NB4 (cell line): ENCODE measurements around the gene PCDH15.

Source experiments
- MYC ChIP-seq: IDR thresholded peaks from 2 replicates; pipeline ENCODE4 v1.6.1; 2011; ENCODE audit warnings: low read depth, low read length
- POLR2A ChIP-seq: IDR thresholded peaks from 2 replicates; pipeline ENCODE4 v1.6.1; 2011; ENCODE audit warnings: mild to moderate bottlenecking; ENCODE audit not compliant: insufficient read length; ENCODE audit errors: extremely low read depth
- TF ChIP-seq, protein P1 (sequence below): IDR thresholded peaks from one replicate; pipeline ENCODE4 v1.5.1; 2012; ENCODE audit warnings: low read depth, low read length
- TF ChIP-seq, protein P2 (sequence below): IDR thresholded peaks from 2 replicates; pipeline ENCODE4 v1.6.1; 2011; ENCODE audit warnings: low read depth, low read length

DNA sequence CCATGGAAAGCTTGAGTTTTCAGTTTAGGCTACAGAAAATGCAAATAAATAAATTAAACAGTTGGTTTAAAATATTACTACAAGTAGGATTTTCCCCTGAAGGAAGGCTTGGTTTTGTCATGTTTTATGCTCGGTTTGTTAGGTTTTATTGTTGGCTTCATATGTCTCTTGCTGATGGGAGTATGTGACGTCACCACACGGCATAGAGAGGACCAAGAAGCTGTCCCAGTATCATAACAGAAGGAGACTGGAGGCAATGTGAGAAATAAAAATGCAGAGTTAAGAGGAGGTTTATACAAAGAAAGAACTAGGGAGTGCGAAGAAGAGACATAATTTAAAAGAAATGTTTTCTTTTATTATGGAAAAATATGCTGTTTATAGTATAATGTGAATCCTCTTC is 24.4 kb downstream of the PCDH15 start:
- TF ChIP-seq, protein P1, sequence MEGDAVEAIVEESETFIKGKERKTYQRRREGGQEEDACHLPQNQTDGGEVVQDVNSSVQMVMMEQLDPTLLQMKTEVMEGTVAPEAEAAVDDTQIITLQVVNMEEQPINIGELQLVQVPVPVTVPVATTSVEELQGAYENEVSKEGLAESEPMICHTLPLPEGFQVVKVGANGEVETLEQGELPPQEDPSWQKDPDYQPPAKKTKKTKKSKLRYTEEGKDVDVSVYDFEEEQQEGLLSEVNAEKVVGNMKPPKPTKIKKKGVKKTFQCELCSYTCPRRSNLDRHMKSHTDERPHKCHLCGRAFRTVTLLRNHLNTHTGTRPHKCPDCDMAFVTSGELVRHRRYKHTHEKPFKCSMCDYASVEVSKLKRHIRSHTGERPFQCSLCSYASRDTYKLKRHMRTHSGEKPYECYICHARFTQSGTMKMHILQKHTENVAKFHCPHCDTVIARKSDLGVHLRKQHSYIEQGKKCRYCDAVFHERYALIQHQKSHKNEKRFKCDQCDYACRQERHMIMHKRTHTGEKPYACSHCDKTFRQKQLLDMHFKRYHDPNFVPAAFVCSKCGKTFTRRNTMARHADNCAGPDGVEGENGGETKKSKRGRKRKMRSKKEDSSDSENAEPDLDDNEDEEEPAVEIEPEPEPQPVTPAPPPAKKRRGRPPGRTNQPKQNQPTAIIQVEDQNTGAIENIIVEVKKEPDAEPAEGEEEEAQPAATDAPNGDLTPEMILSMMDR, result no peak
- TF ChIP-seq POLR2A, result no peak
- TF ChIP-seq, protein P2, sequence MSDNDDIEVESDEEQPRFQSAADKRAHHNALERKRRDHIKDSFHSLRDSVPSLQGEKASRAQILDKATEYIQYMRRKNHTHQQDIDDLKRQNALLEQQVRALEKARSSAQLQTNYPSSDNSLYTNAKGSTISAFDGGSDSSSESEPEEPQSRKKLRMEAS, result no peak
- TF ChIP-seq MYC, result no peak
